NB4 (cell line): ENCODE results near the gene HOXD4.

ENCODE experiments used
- DNase-seq: peaks from one replicate; pipeline ENCODE4 v3.0.0; 2010; ENCODE audit warnings: low read depth
- H3K4me3 ChIP-seq: one replicate; pipeline ENCODE4 v1.5.1; 2011; ENCODE audit warnings: mild to moderate bottlenecking, low read depth, low read length, moderate library complexity
- MYC ChIP-seq: IDR thresholded peaks from 2 replicates; pipeline ENCODE4 v1.6.1; 2011; ENCODE audit warnings: low read depth, low read length
- POLR2A ChIP-seq: IDR thresholded peaks from 2 replicates; pipeline ENCODE4 v1.6.1; 2011; ENCODE audit warnings: mild to moderate bottlenecking; ENCODE audit not compliant: insufficient read length; ENCODE audit errors: extremely low read depth
- TF ChIP-seq, protein P1 (sequence below): IDR thresholded peaks from one replicate; pipeline ENCODE4 v1.5.1; 2012; ENCODE audit warnings: low read depth, low read length
- TF ChIP-seq, protein P2 (sequence below): IDR thresholded peaks from 2 replicates; pipeline ENCODE4 v1.6.1; 2011; ENCODE audit warnings: low read depth, low read length

HOXD4 gene

DNA sequence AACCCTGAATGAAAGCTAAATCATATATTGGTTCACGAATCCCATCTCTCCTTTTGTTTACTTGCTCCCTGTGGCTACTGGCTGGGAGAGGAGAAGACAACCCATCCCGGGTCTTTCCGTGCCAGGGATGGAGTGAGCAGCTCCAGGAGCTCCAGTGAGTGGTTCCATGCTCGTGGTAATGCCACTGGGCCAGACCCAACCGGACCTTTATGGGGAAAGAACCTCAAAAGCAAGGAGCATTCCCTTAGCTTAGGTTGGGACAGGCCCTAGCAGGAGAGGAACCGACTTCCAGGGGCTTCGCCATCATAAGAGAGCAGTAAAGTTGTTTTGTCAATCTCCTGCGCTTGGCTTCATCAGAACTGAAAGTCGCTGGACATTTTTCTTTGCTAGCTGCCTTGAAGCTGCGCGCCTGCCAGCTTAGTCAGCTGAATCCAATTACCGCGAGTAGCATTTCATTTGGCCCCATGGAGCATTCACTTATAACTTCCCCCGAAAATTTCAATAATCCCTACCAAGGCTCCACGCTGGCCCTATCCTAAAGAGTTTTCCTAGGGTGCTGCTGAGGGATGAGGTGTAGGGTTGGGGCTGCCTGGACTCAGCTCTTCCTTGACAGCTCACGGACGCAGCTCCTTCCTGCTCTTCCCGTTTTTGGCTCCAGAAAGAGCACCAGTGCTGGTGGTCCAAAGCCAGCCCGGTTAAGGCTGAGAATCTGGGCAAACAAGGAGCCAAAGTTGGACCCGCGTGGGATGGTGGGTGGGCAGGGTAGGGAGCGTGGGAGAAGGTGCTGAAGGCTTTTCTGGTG lies 10.7 kb downstream of the HOXD4 start:
- TF ChIP-seq, protein P1, sequence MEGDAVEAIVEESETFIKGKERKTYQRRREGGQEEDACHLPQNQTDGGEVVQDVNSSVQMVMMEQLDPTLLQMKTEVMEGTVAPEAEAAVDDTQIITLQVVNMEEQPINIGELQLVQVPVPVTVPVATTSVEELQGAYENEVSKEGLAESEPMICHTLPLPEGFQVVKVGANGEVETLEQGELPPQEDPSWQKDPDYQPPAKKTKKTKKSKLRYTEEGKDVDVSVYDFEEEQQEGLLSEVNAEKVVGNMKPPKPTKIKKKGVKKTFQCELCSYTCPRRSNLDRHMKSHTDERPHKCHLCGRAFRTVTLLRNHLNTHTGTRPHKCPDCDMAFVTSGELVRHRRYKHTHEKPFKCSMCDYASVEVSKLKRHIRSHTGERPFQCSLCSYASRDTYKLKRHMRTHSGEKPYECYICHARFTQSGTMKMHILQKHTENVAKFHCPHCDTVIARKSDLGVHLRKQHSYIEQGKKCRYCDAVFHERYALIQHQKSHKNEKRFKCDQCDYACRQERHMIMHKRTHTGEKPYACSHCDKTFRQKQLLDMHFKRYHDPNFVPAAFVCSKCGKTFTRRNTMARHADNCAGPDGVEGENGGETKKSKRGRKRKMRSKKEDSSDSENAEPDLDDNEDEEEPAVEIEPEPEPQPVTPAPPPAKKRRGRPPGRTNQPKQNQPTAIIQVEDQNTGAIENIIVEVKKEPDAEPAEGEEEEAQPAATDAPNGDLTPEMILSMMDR, result no peak
- TF ChIP-seq, protein P2, sequence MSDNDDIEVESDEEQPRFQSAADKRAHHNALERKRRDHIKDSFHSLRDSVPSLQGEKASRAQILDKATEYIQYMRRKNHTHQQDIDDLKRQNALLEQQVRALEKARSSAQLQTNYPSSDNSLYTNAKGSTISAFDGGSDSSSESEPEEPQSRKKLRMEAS, result no peak
- TF ChIP-seq MYC (no peak), POLR2A (no peak)
- DNase-seq, result no peak
- no peak overlapping the region for H3K4me3 ChIP-seq

DNA sequence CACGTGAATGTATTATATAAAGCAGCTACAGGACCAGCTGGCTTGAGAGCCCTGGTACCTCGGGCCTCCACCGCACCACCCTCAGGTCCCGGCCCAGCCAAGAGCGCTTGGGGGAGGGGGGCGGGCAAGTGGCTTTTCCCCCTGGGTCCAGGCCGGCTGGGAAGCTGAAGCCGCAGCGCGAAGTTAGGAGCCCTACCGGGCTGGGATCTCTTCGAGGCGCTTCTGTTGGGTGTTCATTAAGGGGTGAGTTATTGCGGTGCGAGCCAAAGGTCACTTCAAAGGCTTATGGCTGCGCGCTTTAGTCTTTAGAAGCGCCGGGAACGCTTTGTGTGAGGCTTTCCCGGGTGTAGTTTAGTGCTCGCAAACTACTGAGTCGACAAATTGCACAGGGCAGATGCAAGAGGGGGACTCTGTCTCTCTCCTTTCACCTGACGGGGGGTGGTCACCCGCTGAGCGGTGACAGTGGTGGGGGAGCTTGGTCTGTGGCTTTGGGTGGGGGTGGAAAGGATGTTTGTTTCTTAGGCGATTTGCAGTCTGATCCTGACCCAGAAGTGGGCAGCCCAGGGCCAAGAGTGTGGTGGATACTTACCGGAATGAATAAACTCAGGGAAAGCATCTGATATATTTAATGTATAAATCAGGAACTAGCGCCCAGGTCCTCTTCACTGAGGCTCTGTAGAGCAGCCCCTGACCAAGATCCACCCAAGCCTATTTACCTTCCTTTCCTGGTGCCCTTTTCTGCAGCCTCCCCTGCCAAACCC lies 11.7 kb downstream of the HOXD4 start:
- no peak overlapping the region for H3K4me3 ChIP-seq
- no peak for DNase-seq
- TF ChIP-seq, protein P2, result no peak
- TF ChIP-seq, protein P1, result no peak
- no peak for TF ChIP-seq POLR2A
- no peak for TF ChIP-seq MYC

DNA sequence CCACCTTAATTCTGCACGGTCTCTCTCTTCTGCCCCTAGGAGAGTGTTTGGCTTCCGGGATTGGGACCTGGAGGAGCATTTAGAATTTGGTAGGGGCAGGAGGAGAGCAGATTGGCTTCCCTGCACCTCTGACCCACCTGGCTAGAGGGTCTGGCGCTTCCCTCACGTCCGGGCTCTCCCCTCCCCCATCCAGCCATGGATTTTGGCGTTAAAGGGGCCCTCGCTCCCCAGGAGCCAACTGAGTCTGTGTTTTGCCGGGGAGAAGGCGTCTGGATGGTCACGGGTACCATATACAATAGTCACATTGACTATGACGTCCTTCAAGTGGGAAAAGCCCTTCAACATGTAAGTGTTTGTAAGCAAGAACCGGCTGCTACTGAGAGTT lies 12.3 kb downstream of the HOXD4 start:
- H3K4me3 ChIP-seq, result no peak overlapping the region
- DNase-seq, result no peak
- TF ChIP-seq MYC, result no peak
- TF ChIP-seq, protein P2, result no peak
- TF ChIP-seq, protein P1, result no peak
- TF ChIP-seq POLR2A, result no peak

DNA sequence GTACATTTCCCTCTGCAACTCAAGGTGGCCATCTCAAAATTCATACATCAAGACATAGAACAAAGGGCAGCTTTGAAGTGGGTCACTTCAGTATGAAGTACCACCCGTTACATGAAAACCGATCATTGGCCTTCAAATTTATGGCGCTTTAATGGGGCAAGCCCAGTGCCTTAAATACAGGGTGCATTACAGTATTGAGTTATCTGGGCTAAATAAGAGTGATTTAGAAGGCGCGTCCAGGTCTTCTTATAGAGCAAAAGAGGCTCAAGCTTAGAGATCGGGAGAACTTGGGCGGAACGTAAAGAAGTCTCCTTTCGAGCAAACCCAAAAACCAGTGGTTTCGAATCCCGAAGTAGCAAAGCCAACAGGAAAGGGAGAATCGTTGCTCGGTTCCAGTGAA lies 12.9 kb downstream of the HOXD4 start:
- TF ChIP-seq POLR2A, result no peak
- TF ChIP-seq MYC, result no peak
- TF ChIP-seq, protein P2, result no peak
- TF ChIP-seq, protein P1, result no peak
- H3K4me3 ChIP-seq, result no peak overlapping the region
- DNase-seq, result no peak

DNA sequence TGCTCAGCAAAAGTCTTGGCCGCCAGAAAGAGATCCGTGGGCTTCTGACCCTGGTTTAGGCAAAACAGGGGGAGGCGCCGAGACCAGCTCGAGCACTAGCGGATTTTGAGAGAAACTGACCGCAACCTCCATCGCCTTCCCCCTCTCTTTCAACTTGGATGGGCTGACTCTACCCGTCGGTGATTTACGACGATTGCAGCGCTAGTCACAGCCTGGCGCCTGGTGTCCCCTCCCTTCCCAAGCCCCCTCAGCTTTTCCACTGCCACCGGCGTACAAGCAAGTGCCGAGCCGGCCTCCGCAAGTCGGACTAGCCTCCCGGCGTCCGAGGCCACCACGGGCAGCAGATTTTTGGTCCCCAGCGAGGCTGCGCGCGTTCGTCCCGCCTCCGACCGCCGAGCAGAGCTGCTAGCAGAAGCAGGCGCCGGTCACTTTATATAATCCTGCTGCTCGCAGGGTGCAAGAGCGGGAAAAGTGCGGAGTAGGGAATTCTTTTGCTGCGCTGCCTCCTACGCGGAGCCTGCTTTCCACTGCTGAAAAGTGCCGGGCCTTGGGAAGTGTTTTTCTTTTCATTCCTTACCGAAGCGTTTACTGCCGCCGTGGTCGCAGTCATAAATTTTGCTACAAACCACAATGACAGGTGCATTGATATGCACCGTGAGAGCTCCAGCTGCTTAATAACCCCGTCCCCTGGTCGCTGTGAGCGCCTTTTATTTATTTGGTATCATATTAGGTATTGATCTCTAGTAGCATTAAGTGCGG lies 13.4 kb downstream of the HOXD4 start:
- H3K4me3 ChIP-seq, result no peak overlapping the region
- DNase-seq, result no peak
- TF ChIP-seq, protein P1, result no peak
